Femur (tissue), 1 donor: Measurements from ENCODE around the gene DDRGK1.
"Not testable (repeated sequence)": the region's sequence is repeated elsewhere in the genome, so short reads cannot be mapped to it uniquely, and the experiment has no call there.

Source experiments
- DNase-seq: peaks from one replicate; pipeline ENCODE4 v3.0.0-alpha.2; 2017

DDRGK1 gene

DNA sequence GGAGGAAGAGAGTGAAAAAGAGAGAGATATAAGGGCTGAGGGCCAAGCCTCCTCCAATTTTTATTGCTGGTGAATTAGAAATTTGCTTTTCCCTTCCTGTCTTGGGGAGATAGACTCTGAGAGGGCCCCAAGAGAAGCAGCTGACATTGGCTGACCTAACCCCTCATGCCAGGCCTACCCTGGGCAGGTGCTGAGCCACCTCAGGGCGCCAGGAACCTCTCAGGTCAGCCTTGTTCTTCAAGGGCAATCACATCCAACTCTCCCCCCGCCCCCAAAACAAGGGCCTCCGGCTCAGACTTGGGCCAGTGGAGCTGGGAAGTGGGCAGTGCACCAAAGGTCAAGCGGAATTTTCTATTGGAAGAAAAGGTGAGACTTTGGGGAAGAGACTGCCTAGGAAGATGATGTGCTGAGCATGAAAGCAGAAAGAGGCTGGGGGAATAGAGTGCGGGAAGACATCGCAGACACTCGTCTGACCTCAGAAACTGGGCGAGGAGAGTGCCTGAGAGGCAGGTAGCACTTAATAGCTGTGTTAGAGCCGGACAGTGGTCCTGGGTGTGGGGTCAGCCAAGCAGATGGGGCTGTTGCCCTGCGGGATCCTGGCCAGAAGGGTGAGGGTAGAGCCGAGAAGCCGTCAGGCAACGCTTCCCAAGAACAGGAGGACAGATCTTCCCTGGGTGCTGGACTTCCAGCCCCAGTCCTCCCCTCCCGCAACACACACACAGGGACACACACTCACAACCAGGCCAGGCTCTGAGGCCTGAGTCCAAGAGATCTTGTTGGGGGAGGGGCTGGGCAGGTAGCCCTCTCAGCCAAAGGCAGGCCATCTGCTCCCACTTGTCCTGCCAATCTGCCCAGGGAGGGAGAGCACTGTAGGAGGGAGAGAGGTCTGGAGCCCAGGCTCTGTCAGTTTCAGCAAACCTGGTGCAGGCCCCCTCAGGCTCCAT is 41.1 kb downstream of the DDRGK1 start:
- no peak for DNase-seq

DNA sequence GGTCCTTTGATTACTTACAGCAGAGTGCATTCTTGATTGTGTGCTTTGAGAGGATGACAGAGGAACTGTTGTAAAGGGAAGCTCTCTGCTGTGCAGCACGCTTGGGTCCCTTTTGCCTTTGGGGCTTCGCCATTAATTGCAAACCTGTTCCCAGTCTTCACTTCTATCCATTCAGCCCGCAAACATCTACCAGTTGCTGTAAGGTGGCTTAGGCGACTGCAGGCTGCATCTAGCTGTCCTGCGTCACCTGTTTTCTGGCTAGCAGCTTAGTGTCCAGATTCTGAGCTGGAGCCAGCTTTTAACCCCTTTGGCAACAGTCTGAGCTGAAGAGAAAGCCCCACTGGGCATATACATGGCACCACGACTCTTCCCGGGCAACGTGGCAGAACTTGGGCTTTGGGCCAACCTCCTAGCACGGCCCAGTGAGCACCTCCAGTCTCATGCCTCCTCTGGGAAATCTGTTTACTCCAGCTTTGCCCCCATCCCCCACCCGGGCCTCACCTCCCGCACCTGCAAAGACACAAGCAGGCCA is 42.3 kb downstream of the DDRGK1 start:
- no peak for DNase-seq

DNA sequence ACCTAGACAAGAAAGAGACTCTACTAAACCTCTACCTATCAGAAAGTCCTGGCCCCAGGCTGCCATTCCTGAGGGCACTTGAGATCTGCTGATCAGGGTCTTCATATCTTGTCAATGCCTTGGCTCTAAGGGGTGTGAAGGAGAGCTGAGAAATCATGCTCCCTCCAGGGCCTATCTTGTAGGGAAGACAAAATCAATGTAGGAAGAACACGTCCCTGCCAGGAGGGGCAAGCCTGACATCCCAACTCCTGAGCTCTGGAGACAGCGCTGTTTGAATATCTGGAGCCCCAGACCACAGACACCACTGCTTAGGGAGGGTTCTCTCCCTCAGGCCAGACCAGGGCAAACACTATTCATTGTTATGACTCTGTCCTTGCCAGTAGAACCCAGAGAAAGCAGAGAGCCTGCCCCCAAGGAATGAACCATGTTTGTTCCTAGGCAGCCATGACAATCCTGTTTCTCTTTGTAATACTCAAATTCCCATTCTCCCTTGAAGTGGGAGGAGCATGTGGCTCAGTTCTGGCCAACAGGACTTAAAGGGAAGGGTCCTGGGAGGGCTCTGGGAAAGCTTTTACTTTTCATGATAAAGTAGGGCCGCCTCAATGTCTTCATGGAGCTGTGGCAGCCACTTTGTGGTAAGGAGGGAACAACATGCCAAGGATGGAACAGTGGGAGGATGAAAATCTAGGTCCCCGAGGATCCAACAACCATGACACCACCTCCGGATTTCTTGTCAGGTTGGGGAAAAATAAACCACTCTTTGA is 43.0 kb downstream of the DDRGK1 start:
- no peak for DNase-seq

DNA sequence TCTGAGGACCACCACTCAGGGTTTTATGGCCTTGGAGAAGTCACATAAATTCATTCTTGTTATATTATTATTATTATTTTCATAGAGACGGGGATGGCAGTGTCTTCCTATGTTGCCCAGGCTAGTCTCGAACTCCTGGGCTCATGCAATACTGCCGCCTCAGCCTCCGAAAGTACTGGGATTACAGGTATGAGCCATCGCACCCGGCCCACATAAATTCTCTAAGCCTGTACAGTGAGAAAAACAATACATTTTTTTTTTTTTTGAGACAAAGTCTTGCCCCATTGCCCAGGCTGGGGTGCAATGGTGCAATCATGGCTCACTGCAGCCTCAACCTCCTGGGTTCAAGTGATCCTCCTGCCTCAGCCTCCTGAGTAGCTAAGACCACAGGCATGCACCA is 44.1 kb downstream of the DDRGK1 start:
- no peak for DNase-seq

DNA sequence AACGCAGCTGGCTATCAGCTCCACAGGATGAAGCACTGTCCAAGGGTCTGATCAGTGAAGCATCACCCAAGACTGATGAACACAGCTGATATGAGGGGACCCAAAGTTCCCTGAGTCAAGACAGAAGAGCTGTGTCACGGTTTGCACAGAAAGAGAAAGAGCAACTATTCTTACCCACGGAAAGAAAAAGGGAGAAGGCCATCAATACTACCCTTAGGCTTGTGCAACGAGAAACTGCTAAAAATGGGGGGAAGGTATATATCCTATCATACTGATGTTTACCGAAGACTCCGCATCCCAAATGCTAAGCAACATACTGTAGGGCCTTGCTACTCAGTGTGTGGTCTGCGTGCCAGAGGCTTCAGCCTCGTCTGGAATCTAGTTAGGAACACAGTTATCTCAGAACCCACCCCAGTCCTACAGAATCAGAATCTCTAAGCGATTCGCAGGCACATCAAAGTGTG is 45.5 kb downstream of the DDRGK1 start:
- DNase-seq, result peak; percentile 24

DNA sequence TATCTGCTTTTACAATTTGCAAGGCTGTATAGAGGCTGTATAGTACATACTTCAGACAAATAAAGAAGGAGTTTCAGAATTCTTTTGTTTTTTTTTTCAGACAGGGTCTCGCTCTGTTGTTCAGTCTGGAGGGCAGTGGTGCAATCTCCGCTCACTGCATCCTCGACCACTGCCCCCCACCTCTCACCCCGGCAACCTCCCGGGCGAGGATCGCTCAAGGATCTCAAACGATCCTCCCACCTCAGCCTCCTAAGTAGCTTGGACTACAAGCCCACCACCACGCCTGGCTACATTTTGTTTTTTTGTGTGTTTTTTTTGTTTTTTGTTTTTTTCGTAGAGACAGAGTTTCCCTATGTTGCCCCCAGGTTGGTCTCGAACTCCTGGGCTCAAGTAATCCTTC is 46.7 kb downstream of the DDRGK1 start:
- no peak for DNase-seq

DNA sequence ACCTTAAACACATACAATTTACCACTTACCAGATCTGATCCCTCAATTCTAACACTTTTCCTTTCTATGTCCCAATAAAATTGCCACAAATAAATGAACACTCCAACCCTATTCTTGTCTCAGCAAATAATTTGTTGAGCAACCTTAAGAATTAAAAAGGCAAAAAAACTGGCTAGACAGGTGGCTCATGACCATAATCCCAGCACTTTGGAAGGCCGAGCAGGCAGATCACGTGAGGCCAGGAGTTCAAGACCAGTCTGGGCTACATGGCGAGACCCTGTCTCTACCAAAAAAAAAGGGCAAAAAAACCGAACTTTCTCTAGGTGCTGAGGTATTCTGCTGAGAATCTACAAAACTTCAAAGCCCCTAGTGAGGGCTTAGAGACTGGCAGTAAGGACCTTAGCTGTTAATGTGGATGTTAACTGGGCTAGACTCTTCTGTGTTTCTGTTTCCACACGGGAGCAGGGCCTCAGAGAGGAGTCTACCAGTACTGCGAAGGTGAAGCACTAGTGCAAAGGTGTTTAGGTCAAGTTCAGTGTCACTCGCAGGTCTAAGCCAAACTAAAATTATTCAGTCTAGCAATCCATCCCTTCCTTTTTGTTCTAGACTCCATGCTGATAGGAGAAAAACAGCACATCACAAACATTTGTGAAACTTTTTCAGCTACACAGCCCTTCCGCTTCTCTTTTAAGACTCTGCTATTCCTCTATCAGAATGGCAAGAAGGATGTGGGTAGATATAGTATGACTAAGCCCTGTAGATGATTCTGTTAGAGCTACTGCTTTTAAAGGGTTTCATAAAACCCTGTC is 47.5 kb downstream of the DDRGK1 start:
- DNase-seq, result no peak

DNA sequence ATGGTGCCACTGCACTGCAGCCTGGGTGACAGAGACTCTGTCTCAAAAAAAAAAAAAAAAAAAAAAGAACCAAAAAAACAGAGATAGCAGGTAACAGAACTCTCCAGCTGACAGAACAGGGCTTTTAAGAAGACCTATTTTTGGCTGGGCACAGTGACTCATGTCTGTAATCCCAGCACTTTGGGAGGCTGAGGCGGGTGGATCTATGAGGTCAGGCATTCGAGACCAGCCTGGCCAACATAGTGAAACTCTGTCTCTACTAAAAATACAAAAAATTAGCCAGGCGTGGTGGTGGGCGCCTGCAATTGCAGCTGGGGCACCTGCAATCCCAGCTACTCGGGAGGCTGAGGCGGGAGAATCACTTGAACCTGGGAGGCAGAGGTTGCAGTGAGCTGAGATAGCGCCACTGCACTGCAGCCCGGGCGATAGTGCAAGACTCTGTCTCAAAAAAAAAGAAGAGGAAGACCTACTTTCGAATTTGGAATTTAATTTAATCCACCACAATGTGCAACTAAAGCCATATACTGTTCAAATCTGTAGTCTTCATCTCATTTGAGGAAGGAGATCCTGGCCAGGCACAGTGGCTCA is 52.3 kb downstream of the DDRGK1 start:
- not testable (repeated sequence) for DNase-seq

DNA sequence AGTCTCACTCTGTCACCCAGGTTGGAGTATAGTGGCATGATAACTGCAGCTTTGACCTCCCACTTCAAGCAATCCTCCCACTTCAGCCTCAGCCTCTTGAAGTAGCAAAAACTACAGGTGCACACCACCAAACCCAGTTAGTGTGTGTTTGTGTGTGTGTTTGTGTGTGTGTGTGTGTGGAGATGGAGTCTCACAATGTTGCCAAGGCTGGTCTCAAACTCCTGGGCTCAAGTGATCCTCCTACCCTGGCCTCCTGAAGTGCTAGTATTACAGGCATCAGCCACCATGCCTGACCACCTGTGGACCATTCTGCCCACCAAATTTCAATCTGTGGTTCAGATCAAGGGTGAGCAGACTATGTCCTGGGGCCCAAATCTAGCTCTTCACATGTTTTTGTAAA is 53.6 kb downstream of the DDRGK1 start:
- no peak for DNase-seq

DNA sequence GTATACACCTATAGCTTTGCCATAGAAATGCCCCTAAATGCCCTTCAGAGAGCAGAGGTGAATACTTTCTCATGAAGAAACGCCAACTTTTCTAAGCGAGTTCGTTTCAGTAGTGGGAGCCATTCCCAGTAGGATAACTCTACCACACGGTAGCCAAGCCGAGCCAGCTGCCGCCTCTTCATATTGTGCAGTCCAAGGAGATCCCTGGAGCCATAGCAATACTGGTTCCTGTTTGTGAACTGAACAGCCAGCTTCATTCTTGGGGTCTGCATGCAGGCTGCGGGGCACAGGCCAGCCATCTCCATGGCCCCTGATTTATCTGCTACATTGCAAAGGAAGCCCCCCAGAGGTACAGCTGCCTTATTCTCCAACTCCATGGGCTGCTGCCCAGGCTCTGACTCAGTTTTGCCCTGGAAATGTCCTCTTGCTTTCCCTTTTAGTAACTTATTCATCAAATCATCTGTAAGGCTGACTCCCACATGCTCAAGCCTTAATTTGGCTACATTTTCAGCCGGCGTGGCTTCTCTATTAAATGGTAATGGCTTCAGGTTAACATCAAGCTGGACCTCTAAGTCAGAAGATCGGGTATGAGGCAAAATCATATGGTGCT is 57.6 kb downstream of the DDRGK1 start:
- no peak for DNase-seq

DNA sequence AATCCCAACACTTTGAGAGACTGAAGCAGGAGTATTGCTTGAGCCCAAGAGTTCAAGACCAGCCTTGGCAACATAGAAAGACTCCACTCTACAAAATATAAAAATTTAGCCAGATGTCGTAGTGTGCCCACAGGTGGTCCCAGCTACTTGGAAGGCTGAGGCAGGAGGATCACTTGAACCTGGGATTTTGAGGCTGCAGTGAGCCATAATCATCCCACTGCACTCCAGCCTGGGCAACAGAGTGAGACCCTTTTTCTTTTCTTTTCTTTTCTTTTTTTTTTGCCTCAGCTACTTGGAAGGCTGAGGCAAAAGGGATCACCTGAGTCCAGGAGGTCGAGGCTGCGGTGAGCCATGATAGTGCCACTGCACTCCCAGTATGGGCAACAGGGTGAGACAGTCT is 62.7 kb downstream of the DDRGK1 start:
- no peak for DNase-seq
